ENCODE measurements around the gene CIAO1. TPM values are rescaled to one million over a fixed set of nuclear protein-coding genes. Genes with fewer than 3 reads are reported as not detected.
A peak's percentile ranks its signal among the peaks of the same experiment; 100 is the strongest.
"Not testable (repeated sequence)": the region's sequence is repeated elsewhere in the genome, so short reads cannot be mapped to it uniquely, and the experiment has no call there.

Gene CIAO1
- polyA plus RNA-seq, 4 donors: 66.8 to 71.9 (median 68.9) TPM

DNA sequence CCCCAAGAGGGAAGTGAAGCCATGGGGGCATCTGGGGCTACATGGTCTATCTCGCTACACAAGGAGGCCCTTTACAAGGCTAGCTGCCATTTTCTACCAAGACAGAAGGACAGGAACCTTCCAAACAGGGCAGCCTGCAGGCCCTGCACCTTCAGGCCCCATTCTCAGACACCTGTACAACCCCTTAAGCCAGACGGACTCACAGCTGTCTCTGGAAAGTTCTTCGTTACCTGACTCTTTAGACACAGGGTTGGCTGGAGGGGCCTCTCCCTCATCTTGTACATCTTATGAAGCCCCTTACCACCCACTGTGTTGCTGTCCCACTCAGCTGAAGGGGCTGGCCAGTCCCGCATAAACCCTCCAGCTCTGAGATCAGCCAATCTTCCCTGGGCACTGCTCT is 17.4 kb upstream of the CIAO1 start:
- no peak for DNase-seq (ENCODE audit: low read depth in 4 of 4, low spot score in 3 of 4)

DNA sequence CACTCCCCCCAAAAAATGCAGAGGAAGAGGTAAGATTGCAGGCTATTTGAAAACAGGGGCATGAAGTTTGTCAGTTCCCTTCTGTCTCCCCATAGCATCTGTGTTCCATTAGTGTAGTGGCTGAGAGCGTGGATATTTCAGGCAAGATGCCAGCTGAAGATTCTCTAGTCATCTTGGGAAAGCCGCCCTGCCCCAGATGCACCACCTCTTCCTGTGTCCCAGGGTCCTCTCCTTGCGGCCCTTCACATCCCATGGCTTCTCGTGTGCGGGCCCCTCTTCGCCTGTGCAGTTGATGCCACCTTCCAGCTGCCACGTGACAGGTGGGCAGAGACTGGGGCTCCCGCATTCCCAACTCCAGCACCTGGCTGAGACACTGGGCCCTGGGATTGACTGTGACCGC is 16.4 kb upstream of the CIAO1 start:
- DNase-seq (ENCODE audit: low read depth in 4 of 4, low spot score in 3 of 4): no peak

DNA sequence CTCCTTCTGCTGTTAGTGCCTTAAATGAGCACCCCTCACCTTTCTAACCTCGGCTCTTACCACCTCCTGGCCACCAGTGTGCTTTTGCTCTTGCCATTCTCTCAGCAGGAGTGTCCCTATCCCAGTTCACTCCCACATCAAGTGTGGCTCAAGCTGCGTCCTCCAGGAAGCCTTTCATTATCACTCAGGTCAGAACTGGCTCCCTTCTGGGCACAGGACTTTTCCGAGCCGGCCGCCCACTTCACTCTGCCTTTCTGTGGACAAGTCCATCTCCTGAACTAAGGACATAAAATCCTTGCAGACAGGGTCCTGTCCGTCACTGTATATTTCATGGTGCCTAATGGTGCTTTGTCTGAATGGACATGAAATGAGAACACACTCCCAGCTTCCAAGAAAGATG is 15.8 kb upstream of the CIAO1 start:
- DNase-seq (ENCODE audit: low read depth in 4 of 4, low spot score in 3 of 4): no peak

DNA sequence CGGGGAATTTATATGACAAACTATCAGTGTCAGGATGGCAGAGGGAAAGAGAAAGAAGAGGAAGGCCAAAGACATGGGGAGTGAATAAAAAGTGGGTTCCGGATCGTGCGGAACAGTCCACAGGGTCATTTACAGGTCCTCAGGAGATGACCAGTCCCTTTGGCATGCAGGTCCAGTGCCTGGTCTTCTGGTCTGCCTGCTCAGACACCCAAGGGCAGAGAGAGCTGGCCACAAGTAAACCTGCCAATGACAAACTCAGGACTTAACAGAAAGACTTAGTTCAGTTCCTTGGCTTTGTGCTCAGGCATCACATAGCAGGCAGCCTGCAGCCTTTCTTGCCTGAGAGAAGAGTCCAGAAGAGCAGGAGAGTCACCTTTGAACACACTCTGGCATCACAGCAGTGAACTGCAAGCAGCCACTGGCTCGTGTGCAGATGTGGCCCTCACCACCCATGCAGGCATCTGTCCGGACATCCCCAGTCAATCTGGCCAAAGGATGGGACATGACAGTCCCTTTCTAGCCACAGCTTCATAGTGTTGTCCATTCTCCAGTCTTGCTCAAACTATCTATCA is 14.2 kb upstream of the CIAO1 start:
- peak in 2 of 4 donors; percentile 18 to 70 for DNase-seq (ENCODE audit: low read depth in 4 of 4, low spot score in 3 of 4)

DNA sequence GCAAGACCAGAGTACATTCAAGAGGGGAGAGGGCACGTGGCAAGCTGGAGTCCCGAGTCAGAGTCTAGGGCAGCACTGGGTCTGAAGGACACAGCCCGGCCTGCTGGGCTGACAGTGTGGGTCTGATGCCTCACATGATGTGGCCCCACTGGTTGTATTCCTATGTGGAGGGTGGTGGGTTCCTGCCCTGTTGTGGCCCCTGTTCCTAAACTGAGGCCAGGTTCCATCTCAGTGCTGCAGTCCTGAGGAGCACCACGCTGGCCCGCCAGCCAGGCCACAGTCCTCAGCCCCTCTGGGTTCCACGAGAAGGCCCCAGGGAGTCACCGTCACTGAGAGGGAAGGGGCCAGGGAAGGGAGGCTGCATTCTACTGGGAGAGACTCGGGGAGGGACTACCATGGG is 13.5 kb upstream of the CIAO1 start:
- DNase-seq (ENCODE audit: low read depth in 4 of 4, low spot score in 3 of 4): no peak

DNA sequence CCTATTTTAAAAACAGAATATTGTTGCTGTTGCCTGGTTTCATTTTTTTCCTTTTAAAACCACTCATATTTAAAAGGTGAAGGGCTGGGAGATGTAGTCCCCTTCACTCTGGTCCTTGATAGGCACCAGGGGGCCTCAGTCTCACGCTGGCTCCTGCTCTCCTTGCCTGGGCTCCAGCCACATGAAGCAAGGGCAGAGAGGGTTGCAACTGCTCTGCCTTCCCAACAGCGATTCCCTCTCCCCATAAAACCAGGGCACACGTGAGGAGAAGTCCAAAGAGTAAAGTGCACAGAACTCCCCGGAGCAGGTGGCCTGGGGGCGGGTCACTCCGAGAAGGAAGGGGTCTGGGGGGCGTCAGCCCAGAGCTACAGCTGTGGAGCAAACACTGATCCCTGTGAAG is 13.0 kb upstream of the CIAO1 start:
- no peak for DNase-seq (ENCODE audit: low read depth in 4 of 4, low spot score in 3 of 4)

DNA sequence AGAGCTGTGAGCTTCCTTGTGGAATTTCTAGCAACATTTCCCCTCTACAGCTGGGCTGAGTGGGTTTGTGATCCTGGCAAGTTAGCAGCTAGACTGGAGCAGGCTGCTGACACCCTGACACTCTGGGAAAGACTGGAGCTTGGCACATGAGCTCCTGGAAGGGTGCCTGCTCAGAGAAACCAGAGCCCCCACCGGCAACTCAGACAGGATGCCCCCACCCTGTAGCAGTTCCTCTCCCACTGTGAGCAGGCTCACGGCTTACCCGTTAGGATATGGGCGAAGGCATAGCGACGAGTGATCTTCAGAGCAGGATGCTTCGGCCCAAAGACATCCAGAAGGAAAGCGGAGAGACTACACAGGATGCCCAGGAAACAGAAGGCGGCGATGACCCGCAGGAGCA is 11.5 kb upstream of the CIAO1 start:
- DNase-seq (ENCODE audit: low read depth in 4 of 4, low spot score in 3 of 4): no peak

DNA sequence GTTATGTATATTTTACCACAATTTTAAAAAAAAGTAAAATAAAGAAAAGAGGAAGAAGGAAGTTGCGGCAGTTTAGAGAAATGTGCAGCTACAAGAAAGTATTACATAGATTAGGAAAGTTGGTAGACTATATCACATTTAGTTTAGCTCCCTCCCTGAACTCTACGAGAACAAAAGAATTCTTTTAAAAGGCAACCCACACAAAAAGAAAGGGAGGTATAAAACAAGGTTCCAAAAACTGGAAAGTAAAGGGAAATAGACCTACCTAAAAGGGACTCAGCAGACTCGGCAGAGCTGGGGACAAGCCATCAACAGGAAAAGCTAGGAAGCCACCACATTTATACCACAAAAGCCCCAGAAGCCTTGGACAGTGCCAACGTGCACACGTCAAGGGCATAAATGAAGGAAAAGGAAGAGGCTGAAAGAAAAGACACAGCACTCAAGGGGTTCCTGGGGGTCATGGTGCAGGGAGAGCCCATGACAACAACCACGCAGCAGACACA is 9.4 kb upstream of the CIAO1 start:
- DNase-seq (ENCODE audit: low read depth in 4 of 4, low spot score in 3 of 4): no peak

DNA sequence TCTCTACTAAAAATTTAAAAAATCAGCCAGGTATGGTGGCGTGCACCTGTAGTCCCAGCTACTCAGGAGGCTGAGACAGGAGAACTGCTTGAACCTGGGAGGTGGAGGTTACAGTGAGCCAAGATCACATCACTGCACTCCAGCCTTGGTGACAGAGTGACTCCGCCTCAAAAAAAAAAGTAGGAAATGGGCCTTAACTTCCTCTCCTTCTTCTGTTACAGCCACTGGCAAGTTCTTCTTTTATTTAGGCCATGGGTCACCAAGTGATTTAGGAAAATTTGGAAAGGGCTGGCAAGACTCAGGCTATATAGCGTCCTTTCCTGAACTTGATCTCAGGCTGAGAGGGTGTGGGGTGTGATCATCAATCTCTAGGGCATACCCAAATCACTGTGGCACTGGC is 8.3 kb upstream of the CIAO1 start:
- not testable (repeated sequence) for DNase-seq (ENCODE audit: low read depth in 4 of 4, low spot score in 3 of 4)

DNA sequence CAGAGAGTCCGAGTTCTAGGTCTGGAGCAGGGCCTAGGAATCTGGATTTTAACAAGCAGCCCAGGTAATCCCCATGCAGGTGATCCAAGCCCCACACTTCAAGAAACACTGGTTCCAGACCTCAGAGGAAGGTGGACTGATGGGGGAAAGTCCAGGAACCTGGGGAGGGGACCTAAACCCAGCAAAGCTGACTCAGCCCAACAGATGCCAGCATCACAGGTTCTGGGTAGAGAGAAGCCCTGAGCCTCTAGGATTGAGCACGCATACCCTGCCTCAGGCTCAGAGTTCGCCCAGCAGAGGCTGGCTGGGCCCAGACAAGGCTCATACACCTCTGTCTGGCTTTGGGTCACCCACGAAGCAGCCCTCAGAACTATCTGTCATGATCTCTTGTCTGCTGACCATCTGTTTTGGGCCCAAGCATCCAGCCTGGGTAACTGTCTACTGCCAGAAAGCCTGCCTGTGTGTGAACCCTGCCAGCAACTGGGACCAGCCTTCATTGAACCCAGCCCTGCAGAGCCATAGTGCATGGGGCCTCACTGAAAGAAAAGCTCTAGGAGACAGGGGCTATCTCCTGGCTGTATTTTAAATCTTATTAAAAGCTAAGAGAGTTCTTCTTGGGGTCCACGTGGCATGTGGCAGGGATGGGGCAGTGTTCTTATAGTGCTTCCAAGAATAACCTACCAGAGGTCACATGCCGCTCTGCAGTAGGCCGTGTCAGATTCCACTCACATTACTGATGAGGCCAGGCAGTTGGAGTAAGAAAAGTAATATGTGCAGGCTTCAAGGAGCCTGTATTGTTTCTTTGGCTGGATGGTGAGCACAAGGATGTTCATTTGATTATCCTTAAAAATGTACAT is 7.6 kb upstream of the CIAO1 start:
- no peak for DNase-seq (ENCODE audit: low read depth in 4 of 4, low spot score in 3 of 4)

DNA sequence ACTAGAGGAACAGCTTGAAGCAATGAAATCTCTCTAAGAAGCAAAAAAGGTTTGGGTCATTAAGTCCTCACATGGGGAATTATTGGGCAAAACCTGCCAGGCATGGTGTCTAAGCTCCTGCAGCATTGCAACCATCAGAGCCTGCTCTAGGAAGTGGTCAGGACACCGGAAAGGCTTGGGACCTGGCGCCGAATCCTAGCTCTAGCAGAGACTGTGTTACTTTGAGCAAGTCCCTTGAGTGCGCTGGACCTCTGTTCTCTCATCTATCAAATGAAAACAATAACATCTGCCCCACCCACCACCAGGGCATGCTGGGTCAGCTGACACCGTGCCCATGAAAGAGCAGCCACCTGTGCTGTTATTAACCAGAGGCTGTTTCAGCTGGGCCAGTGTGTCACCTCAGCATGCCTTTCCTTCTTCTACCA is 6.5 kb upstream of the CIAO1 start:
- DNase-seq (ENCODE audit: low read depth in 4 of 4, low spot score in 3 of 4): no peak

DNA sequence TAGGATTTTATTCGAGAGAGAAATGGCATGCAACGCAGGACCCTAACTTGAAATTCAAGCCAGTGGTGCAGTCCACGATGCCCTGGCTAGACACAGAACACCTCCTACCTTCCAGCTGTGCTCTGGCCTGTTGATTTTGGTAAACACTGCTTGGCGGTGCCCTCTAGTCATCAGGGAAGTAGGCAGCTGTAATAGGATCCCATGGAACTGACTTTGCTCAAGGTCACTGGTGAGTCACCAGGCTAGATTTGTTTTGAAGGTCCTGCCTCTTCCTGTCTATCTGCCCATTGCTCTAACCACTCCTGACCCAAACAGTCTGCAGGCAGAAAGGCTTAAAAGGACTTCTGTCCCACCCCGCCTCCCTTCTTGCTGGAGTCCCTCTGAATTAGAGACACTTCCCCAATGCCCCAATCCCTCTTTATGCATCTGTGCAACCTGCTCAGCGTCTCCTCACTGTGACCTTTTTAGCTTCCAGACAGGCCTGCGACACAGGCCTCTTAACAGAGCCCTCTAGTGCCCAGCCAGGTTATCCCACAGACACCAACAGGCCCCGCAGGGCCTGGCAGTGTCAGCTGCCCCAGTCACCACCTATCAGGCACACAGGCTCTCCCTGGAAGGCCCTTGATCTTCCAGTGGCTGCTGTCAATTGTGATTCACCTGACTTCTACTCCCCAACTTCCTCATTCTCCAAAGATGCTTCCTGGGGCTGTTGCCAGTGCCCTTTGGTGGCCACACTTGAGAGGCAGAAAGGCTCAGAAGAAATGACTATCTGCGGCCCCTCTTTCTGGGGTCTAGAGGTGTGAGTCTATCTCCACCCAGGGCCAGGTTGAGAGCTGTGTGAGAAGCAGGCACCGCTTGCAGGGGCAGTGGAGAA is 5.4 kb upstream of the CIAO1 start:
- DNase-seq (ENCODE audit: low read depth in 4 of 4, low spot score in 3 of 4): peak in 1 of 4 donors; percentile 15

DNA sequence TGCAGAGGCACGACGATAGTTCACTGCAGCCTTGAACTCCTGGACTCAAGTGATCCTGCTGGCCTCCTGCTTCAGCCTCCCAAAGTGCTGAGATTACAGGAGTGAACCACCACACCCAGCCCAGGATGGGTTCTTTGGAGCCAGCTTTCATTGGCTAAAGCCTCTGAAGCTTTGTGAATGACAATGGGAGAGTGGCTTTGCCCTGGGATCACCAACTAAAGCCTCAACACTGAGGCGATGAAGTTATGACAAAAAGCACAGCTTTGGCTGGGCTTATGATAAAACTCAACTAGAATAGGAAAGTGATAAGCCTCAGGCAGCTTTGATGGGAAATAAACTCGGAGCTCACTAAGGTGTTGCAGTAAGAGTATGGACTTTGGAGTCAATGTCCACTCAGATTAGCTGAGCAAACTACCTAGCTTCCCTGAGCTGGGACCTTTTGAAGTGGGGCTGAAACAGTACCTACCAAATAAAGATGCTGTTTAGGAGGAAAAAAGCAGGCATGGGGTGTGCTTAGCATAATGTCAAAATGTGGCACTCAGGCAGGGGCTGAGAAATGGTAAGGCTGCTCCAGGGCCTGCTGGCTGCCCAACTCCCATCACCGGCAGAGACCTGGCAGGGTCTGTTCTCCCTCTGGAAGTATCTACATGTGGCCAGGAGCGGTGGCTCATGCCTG is 4.6 kb upstream of the CIAO1 start:
- DNase-seq (ENCODE audit: low read depth in 4 of 4, low spot score in 3 of 4): no peak

DNA sequence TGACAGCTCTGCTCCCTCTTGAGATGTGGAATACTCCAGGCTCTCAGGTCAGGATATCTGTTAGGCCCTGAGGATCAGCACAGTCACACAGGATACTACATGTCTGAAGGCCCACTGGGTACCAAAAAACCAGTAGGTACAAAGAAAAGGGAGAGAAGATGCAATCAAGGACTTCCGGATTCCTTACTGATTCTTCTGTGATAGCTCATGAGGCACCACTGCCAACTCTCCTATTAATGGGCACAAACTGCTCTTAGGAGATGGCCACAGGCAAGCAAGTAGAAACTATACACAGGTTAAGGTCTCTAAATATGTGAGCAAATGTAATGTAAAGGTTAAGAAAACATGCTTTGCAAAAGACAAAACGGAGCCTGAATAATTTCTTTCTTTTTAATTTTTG is 3.7 kb upstream of the CIAO1 start:
- no peak for DNase-seq (ENCODE audit: low read depth in 4 of 4, low spot score in 3 of 4)

DNA sequence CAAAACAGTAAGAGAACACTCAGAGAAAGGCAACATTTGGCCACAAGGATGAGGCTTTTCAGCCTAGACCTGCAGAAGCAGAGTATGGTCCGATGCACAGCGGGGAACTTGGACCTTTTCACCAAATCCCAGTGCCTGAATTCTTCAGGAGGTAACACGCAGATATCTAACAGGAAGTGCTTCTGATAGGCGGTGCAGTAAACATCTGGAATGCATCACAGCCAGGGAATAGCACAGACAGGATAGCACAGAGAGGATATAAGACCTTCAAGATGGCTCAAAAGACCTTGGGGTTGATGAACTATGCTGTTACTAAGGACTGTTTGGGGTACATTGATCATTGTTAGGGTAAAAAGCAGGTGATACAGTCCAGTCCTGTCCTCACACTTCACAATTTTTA is 1.9 kb upstream of the CIAO1 start:
- no peak for DNase-seq (ENCODE audit: low read depth in 4 of 4, low spot score in 3 of 4)

DNA sequence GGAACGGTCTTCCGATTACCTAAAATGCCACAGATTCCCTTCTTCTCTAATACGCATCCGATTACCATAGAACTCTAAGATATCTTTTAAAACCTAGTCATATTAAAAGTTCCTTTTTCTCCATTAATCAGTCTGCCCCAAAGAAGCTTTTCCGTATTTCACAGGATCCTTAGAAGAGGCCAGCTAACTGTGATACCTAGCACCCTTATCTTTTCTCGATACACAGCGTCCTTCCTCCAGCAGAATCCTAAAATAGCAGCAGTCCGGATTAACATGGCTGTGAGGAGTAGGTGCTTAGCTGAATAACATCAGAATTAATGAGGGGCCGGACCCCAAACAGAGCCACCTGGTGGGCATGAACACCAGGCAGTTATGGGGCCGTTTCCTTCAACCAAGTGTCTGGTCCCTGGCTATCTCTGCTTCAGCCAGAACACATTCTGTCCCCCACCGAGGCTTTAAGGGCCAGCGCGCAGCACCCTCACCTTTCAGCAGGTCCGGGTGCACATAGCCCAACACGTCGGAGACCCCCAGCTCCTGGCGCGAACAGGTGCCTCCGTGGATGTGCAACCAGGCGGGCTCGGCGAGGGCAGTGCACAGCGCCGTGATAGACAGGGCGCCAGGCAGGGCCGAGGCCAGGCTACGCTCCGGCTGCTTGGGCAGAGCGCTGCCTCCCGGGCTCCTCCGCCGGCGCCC is 1.2 kb upstream of the CIAO1 start:
- peak in 1 of 4 donors; percentile 18 for DNase-seq (ENCODE audit: low read depth in 4 of 4, low spot score in 3 of 4)

DNA sequence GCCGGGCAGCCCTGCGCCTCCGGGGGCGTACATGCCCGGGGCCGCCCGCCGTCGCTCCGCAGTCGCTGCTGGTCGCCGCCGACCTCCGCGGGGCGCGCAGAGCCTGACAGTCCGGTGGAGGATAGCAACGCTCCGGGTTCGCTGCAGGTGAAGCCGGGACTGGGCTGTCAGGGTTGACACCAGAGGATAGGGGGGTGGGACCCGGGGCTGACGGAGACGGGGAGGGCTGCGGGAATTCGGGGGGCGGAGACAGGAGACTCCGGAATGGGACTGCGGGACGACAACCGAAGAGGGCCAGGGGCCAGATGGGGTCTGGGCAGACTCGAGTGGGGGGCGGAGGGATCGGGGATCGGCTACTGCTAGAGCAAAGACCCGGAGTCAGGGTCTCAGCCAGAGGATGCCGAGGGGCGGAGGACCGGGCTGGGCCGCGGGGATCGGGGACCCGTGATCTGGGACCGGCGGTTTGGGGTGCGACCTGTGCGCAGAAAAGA is 631 bp upstream of the CIAO1 start:
- DNase-seq (ENCODE audit: low read depth in 4 of 4, low spot score in 3 of 4): no peak

DNA sequence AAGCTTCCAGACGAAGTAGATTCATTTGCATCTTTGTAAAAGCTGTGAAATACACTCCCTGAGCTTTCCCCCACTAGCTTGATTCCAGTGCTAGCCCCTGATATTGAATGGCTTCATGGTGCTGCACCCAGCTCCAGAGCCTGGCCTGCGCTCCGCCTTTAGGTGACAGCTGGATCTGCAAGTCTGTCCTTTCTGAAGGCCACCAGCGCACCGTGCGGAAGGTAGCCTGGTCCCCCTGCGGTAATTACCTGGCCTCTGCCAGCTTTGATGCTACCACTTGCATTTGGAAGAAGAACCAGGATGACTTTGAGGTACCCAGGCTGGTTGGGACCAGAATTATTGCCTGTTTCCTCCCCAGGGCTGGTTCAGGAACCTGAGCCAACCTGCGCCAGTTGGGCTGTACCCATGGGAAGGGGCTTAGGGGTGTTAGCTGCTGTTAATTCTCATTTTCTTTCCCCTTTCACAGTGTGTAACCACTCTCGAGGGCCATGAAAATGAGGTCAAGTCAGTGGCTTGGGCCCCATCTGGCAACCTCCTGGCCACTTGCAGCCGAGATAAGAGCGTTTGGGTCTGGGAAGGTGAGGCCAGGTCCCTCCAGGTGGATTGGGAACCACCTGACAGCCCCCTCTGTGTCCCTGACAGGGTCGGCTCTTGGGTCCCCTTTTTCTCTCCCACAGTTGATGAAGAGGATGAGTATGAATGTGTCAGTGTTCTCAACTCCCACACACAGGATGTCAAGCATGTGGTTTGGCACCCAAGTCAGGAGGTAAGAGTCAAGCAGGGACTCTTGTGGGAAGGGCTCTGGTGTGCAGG is 1.3 kb downstream of the CIAO1 start:
- DNase-seq (ENCODE audit: low read depth in 4 of 4, low spot score in 3 of 4): no peak

DNA sequence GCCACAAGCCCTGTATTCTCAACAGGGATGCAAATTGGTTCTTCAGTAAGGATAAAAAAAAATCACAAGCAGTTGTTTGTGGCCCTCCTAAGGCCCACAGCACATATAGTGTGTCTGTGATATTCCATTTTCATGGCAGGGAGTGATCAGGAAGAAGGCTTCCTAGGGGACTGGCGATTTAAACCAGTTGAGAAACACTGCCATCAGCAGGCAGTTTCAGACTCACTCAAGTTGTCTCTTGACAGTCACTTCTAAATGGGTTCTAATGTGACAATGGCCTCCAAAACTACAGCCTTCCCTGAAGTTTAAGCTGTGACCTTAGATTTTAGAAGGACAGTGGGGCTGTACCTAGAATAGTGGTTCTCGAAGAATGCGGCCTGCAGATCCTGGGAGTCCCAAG is 6.0 kb downstream of the CIAO1 start:
- no peak for DNase-seq (ENCODE audit: low read depth in 4 of 4, low spot score in 3 of 4)

Measured in right renal pelvis (tissue), 4 donors.